Upper lobe of right lung (tissue), 1 donor: Measurements from ENCODE around the gene PLAGL2. TPM values are rescaled to one million over a fixed set of nuclear protein-coding genes. Genes with fewer than 3 reads are reported as not detected.

Experiments
- ATAC-seq: fragments of 200-7000 bp; cut with Tn5 transposase; one replicate; pipeline ENCODE4 v1.9.1; 2020; ENCODE audit warnings: mild to moderate bottlenecking, moderate library complexity
- DNase-seq: peaks from one replicate; pipeline ENCODE4 v3.0.0-alpha.2; 2020
- H3K27ac ChIP-seq: fragments of 200-600 bp; one replicate; pipeline ENCODE4 v1.8.0; 2022
- H3K27me3 ChIP-seq: fragments of 200-600 bp; one replicate; pipeline ENCODE4 v1.8.0; 2022; ENCODE audit warnings: mild to moderate bottlenecking
- H3K36me3 ChIP-seq: fragments of 200-600 bp; one replicate; pipeline ENCODE4 v1.8.0; 2022
- H3K4me1 ChIP-seq: fragments of 200-600 bp; one replicate; pipeline ENCODE4 v1.8.0; 2022
- H3K4me3 ChIP-seq: fragments of 200-600 bp; one replicate; pipeline ENCODE4 v1.8.0; 2022; ENCODE audit warnings: mild to moderate bottlenecking
- H3K9me3 ChIP-seq: fragments of 200-600 bp; one replicate; pipeline ENCODE4 v1.8.0; 2022
- CTCF ChIP-seq: fragments of 200-600 bp; IDR thresholded peaks from one replicate; pipeline ENCODE4 v1.8.0; 2022; ENCODE audit warnings: antibody characterized with exemption
- intact Hi-C: fragments of 100-400 bp; cut with DNase I; formaldehyde crosslinking; loops from one replicate; pipeline ENCODE4 v1.11.0; 2022
- total RNA-seq: library from RNA; stranded (reverse); fragmentation: NEBNext Ultra II Directional; extraction: Animal tissue kit (Norgen Biotek cat#: 25700); gene quantifications from one replicate; pipeline ENCODE4 v1.2.1, GENCODE V29; 2021
- donor health status: DM: no; HTN: yes; CAD: no; lungs with severe emphysema.

PLAGL2 gene
- total RNA-seq, 1 donor from 2014 or later = 15.9 TPM

DNA sequence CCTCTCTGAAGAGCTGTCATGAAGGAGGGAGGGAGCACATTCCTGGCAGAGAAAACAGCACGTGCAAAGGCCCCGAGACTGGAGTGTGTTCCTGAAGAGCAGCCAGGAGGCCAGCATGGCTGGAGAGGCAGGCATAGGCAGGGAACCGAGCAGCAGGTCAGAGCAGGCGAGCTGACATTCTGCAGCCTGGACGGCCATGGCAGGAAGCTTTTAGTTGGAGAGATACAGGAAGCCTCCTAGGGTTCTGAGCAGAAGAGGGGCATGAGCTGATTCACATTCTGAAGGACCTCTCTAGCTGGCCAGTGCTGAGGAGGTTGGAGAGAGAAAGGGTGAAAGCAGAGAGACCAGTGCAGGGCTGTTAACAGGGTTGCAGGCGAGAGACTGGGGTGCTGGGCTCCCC lies 29.9 kb upstream of the PLAGL2 start:
- H3K36me3 ChIP-seq = peaks cover 29% of the 10 kb centered on the region
- no peak overlapping the region for H3K4me3 ChIP-seq
- no peak overlapping the region for H3K27ac ChIP-seq
- DNase-seq (no peak), ATAC-seq (no peak)
- TF ChIP-seq CTCF = no peak
- intact Hi-C loops = no loop called here
- peaks cover 1% of the 10 kb centered on the region for H3K4me1 ChIP-seq
- H3K9me3 ChIP-seq = no peaks in the 10 kb centered on the region
- H3K27me3 ChIP-seq = no peaks in the 10 kb centered on the region

DNA sequence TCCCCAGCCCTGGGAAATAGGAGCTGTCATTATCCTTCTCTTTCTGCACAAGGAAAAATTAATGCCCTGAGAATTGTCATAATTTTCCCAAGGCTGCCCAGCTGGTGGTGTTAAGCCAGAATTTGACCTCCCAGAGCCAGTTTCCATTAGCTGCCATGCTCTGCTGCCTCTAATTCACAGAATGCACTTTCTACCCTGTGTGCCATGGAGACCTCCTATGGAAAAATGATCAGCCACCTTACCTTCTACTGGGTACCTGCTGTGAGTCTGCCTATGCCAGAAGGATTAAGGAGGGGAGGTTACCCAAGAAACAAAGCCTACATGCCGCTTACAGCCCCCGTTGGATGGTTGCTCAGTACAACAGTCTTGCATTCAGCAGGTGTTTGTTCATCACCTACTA lies 29.3 kb upstream of the PLAGL2 start:
- no peaks in the 10 kb centered on the region for H3K27me3 ChIP-seq
- intact Hi-C loops = no loop called here
- no peak for DNase-seq
- ATAC-seq = no peak
- H3K4me1 ChIP-seq = peaks cover 7% of the 10 kb centered on the region
- no peaks in the 10 kb centered on the region for H3K9me3 ChIP-seq
- H3K4me3 ChIP-seq = no peak overlapping the region
- H3K36me3 ChIP-seq = peaks cover 33% of the 10 kb centered on the region
- H3K27ac ChIP-seq = no peak overlapping the region
- no peak for TF ChIP-seq CTCF

GRCh38 chr20:32236048-32236533 lies 28.5 kb upstream of the PLAGL2 start:
- no peak overlapping the region for H3K4me3 ChIP-seq
- TF ChIP-seq CTCF = no peak
- DNase-seq (no peak), ATAC-seq (no peak)
- no peaks in the 10 kb centered on the region for H3K27me3 ChIP-seq
- intact Hi-C loops = no loop called here
- H3K9me3 ChIP-seq = no peaks in the 10 kb centered on the region
- H3K27ac ChIP-seq = no peak overlapping the region
- peaks cover 35% of the 10 kb centered on the region for H3K36me3 ChIP-seq
- peaks cover 7% of the 10 kb centered on the region for H3K4me1 ChIP-seq

DNA sequence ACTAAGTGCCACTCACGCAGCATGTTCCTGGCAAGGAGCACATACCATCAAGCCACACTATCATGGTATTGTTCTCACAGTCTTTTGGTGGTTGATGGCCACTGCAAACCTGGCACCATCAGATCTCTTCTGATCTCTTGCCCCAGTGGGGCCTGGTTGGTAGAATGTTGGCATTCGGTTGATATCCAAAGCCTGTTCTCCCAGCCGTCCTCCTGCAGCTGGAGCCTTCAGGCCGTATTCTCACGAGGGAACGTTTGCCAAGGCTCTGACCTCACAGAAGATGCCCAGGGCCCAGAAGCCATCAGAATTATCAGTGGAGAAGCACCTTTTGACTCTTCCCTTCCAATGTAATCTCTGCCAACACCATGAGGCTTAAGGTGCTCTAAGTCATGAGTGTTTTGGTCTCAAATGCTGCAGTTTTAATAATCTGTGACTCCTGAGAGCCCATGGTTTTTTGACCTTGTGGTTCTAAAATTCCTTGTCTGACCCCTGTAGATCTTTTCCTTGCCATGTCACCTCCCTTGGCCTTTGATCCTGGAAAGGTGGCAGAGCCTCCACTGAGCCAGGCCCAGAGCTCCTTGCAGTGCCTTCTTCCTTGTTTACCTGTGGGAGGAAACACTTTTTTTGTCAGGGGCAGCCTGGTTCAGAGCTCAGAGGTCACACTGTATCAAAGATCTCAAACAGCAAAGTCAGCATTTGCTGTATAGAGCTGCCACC lies 27.9 kb upstream of the PLAGL2 start:
- DNase-seq (no peak), ATAC-seq (no peak)
- Histone ChIP-seq H3K4me3 (no peak overlapping the region), H3K9me3 (no peaks in the 10 kb centered on the region), H3K27me3 (no peaks in the 10 kb centered on the region), H3K4me1 (peaks cover 7% of the 10 kb centered on the region), H3K27ac (no peak overlapping the region), H3K36me3 (peaks cover 40% of the 10 kb centered on the region)
- no peak for TF ChIP-seq CTCF
- intact Hi-C loops = no loop called here

DNA sequence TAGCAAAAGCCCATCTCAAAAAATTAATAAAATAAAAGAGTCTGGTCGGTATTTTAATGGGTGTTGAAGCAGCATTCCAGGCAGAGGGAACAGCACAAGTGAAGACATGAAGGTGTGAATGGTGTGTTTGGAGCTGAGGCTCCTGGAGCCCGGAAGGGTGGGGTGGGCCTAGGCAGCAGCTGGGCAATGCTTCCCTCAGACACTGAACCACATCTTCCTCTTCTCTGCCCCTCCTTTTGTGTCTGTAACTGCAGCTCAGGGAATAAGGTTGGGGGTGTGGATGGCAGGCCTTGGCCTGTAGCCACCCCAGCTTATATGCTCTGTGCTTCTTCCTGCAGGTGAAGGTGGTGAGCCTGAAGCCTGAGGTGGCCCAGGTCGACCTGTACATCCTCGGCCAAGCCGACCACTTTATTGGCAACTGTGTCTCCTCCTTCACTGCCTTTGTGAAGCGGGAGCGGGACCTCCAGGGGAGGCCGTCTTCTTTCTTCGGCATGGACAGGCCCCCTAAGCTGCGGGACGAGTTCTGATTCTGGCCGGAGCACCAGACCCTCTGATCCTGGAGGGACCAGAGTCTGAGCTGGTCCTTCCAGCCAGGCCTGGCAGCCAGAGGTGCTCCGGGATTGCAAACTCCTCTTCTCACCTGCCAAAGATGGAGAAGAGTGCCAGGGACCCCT lies 26.7 kb upstream of the PLAGL2 start:
- intact Hi-C loops = no loop called here
- no peak overlapping the region for H3K4me3 ChIP-seq
- no peak for TF ChIP-seq CTCF
- H3K27me3 ChIP-seq = no peaks in the 10 kb centered on the region
- DNase-seq (no peak), ATAC-seq (peak; percentile 62)
- H3K9me3 ChIP-seq = no peaks in the 10 kb centered on the region
- peaks cover 7% of the 10 kb centered on the region for H3K4me1 ChIP-seq
- peaks cover 44% of the 10 kb centered on the region for H3K36me3 ChIP-seq
- H3K27ac ChIP-seq = no peak overlapping the region
